Measurements from ENCODE around the gene TMEM94.

DNA sequence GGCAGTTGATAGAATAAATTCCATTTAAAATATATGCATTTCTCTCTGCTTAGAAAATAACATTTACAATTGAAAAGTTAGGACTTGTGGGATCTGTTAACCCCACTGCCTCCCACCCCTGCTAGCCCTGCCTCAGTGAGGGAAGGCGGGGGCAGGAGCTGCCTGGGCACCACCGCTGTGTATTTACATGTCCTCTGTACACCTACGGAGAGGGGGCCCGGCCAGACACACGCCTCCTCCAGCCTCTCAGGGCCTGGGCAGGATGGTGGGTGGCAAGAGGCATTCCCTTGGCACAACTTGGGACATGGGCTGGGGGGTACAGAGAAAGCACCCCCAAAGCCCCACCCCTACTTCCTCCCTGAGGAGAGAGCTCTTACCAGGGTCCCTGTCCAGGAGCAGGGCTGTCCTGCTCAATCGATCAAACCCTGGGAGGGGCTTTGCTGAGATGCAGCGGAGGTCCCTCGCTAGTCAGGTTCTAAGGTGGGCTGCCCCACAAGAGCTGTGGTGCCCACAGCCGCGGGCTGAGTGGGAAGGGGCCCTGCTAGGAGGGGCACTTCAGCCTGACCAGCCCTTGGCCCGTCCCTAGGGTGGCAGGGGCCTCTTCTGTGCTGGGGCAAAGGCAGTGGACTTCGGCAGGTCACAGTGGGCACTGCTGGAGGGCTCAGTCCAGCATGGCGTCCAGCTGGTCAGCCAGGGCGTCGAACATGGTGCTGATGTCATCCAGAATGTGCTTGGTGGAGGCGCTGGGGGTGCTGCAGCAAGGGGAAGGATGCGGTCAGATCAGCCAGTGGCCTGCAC, 44.2 kb downstream of the TMEM94 start:
- TF ChIP-seq CTCF (IDR thresholded peaks at IDR 0.05; ENCODE audit: low read length) (no peak), EZH2phosphoT487 (IDR thresholded peaks at IDR 0.05; ENCODE audit: low read length) (no peak), EZH2 (optimal IDR thresholded peaks at IDR 0.05; ENCODE audit: low read depth, low read length) (no peak)

Data from MM.1S (cell line).